Skeletal muscle satellite cell (primary cell): ENCODE data around the gene ADAMTS16.

Experiments
- H3K27me3 ChIP-seq: 2 replicates; pipeline ENCODE4 v1.7.0; 2013; ENCODE audit warnings: low read length; ENCODE audit not compliant: control insufficient read depth, insufficient read depth
- H3K36me3 ChIP-seq: 2 replicates; pipeline ENCODE4 v1.7.0; 2013; ENCODE audit warnings: mild to moderate bottlenecking, control low read depth, low read length; ENCODE audit not compliant: insufficient read depth
- H3K4me1 ChIP-seq: 2 replicates; pipeline ENCODE4 v1.7.0; 2013; ENCODE audit warnings: low read length; ENCODE audit not compliant: control insufficient read depth, insufficient read depth
- H3K4me2 ChIP-seq: 2 replicates; pipeline ENCODE4 v1.7.0; 2013; ENCODE audit warnings: mild to moderate bottlenecking, low read length
- H3K4me3 ChIP-seq: 2 replicates; pipeline ENCODE4 v1.7.0; 2013; ENCODE audit warnings: low read length
- H3K9ac ChIP-seq: 2 replicates; pipeline ENCODE4 v1.7.0; 2013; ENCODE audit warnings: mild to moderate bottlenecking, low read depth, low read length, moderate library complexity
- H3K9me3 ChIP-seq: replicated peaks from 2 replicates; pipeline ENCODE4 v1.7.0; 2013; ENCODE audit warnings: mild to moderate bottlenecking, control low read depth, low read length

The ADAMTS16 gene

DNA sequence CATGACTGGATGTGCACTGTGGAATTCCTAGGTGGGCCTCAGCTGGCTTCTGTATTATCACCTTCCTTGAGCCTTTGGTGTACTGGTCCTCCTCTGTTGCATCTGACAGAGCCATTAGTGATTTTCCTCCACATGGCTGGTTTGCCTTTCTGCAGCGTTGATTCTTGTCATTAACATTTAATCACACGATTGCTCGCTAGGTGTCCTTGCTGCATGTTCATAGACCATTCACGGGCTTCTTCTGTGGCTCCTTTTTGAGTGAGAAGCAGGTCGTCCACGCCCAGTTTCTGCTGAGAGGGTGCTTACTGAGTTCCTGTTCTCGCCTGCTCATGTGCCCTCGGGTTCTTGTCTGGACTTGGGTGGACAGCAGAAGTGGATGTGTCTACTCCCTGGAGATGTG is 29.3 kb downstream of the ADAMTS16 start:
- peaks cover 10% of the 10 kb centered on the region for H3K4me1 ChIP-seq
- no peaks in the 10 kb centered on the region for H3K9me3 ChIP-seq
- H3K36me3 ChIP-seq, result no peaks in the 10 kb centered on the region
- no peak overlapping the region for H3K4me3 ChIP-seq
- H3K4me2 ChIP-seq, result no peak overlapping the region
- H3K27me3 ChIP-seq, result no peaks in the 10 kb centered on the region
- H3K9ac ChIP-seq, result no peak overlapping the region

DNA sequence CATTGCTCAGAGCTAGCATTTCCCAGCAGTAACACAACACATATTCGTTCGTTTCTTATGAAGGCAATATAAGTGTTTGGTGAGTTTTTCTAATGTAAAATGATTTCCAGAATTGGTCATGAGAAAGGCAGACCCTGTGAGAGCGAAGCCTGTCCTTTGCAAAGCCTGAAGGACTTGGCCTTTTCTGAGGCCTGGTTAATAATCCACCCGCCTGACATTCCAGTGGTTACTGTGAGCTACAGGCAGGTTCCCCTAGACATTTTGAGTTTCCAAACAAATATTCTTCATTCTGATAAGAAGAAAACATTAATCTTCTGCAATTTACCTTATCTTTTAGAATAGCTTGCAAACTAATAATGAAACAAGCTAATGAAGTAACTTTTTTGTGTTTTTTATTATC is 38.0 kb downstream of the ADAMTS16 start:
- Histone ChIP-seq H3K9me3 (no peaks in the 10 kb centered on the region), H3K4me2 (no peak overlapping the region), H3K27me3 (no peaks in the 10 kb centered on the region), H3K9ac (no peak overlapping the region), H3K4me1 (no peaks in the 10 kb centered on the region), H3K36me3 (no peaks in the 10 kb centered on the region), H3K4me3 (no peak overlapping the region)

GRCh38 chr5:5178580-5178979 is 38.5 kb downstream of the ADAMTS16 start:
- Histone ChIP-seq H3K36me3 (no peaks in the 10 kb centered on the region), H3K4me2 (no peak overlapping the region), H3K9ac (no peak overlapping the region), H3K4me3 (no peak overlapping the region), H3K9me3 (no peaks in the 10 kb centered on the region), H3K4me1 (no peaks in the 10 kb centered on the region), H3K27me3 (no peaks in the 10 kb centered on the region)

DNA sequence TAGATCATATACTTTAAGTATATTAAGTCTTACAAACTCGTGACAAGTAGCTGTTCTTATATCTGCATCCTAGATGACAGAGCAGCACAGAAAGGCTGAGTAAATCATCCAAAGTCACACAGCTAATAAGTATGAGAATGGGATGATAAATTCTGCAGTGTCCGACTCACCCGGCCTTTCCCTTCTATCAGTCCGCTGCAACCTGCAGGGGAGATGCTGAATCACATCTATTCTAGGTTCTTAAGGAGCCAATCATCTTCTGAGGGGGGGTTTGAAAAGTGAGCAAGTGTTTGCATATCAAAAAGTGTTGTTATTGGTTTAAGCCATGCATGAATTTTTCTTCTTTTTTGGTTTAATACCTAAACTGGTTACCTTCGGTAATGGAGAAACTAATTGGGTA is 38.9 kb downstream of the ADAMTS16 start:
- H3K9ac ChIP-seq, result no peak overlapping the region
- H3K4me3 ChIP-seq, result no peak overlapping the region
- no peaks in the 10 kb centered on the region for H3K36me3 ChIP-seq
- H3K9me3 ChIP-seq, result no peaks in the 10 kb centered on the region
- H3K4me2 ChIP-seq, result no peak overlapping the region
- no peaks in the 10 kb centered on the region for H3K27me3 ChIP-seq
- no peaks in the 10 kb centered on the region for H3K4me1 ChIP-seq

- Histone ChIP-seq H3K4me1 (no peaks in the 10 kb centered on the region), H3K4me3 (no peak overlapping the region), H3K27me3 (no peaks in the 10 kb centered on the region), H3K36me3 (no peaks in the 10 kb centered on the region), H3K9me3 (no peaks in the 10 kb centered on the region), H3K4me2 (no peak overlapping the region), H3K9ac (no peak overlapping the region)
These were observed 39.5 kb downstream of the ADAMTS16 start for GRCh38 chr5:5179597-5179996.

DNA sequence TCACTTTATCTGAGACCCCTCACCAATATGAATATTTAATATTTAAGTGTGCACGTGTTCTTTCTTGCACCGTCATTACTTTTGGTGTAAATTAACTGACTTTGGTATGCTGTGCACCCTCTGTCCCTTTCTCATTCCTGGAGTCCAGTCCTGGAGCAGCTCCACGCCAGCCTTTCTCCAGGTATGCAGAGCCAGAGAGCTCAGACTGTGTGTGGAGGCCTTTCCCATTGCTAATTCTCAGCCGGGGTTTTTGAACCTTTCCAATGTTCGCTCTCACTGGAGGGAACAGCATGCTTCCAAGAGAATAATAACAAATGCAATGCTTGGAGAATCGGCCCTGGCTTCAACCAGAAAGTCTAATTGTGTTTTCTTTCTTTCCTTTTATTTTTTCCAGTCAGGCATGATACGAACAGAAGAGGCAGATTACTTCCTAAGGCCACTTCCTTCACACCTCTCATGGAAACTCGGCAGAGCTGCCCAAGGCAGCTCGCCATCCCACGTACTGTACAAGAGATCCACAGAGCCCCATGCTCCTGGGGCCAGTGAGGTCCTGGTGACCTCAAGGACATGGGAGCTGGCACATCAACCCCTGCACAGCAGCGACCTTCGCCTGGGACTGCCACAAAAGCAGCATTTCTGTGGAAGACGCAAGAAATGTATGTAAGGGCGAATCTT is 41.7 kb downstream of the ADAMTS16 start:
- H3K36me3 ChIP-seq, result no peaks in the 10 kb centered on the region
- H3K4me2 ChIP-seq, result no peak overlapping the region
- H3K27me3 ChIP-seq, result no peaks in the 10 kb centered on the region
- no peak overlapping the region for H3K9ac ChIP-seq
- H3K9me3 ChIP-seq, result no peaks in the 10 kb centered on the region
- H3K4me3 ChIP-seq, result no peak overlapping the region
- no peaks in the 10 kb centered on the region for H3K4me1 ChIP-seq

- no peaks in the 10 kb centered on the region for H3K36me3 ChIP-seq
- H3K9ac ChIP-seq, result no peak overlapping the region
- no peak overlapping the region for H3K4me3 ChIP-seq
- H3K27me3 ChIP-seq, result no peaks in the 10 kb centered on the region
- no peaks in the 10 kb centered on the region for H3K9me3 ChIP-seq
- no peak overlapping the region for H3K4me2 ChIP-seq
- H3K4me1 ChIP-seq, result no peaks in the 10 kb centered on the region
These were observed 42.5 kb downstream of the ADAMTS16 start for GRCh38 chr5:5182508-5183188.

GRCh38 chr5:5183189-5183699 is 43.1 kb downstream of the ADAMTS16 start:
- Histone ChIP-seq H3K4me3 (no peak overlapping the region), H3K27me3 (no peaks in the 10 kb centered on the region), H3K36me3 (no peaks in the 10 kb centered on the region), H3K4me1 (no peaks in the 10 kb centered on the region), H3K9ac (no peak overlapping the region), H3K9me3 (no peaks in the 10 kb centered on the region), H3K4me2 (no peak overlapping the region)

DNA sequence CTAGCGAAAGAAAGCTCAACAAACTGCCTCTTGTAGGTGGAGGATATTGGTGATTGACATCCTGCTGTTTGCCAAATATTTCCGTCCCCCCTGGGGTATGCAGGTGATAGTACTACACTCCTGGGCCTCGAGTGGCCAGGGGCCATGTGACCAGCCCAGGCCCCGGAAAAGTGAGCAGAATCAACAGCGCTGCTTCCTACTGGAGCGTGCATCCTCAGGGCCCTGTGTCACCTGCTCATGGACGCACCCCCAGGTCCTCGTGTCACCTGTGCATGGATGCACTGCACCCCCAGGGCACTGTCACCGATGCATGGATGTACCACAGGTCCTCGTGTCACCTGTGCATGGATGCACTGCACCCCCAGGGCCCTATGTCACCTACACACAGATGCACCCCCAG is 43.8 kb downstream of the ADAMTS16 start:
- Histone ChIP-seq H3K27me3 (no peaks in the 10 kb centered on the region), H3K4me1 (no peaks in the 10 kb centered on the region), H3K4me2 (no peak overlapping the region), H3K4me3 (no peak overlapping the region), H3K36me3 (no peaks in the 10 kb centered on the region), H3K9ac (no peak overlapping the region), H3K9me3 (no peaks in the 10 kb centered on the region)

DNA sequence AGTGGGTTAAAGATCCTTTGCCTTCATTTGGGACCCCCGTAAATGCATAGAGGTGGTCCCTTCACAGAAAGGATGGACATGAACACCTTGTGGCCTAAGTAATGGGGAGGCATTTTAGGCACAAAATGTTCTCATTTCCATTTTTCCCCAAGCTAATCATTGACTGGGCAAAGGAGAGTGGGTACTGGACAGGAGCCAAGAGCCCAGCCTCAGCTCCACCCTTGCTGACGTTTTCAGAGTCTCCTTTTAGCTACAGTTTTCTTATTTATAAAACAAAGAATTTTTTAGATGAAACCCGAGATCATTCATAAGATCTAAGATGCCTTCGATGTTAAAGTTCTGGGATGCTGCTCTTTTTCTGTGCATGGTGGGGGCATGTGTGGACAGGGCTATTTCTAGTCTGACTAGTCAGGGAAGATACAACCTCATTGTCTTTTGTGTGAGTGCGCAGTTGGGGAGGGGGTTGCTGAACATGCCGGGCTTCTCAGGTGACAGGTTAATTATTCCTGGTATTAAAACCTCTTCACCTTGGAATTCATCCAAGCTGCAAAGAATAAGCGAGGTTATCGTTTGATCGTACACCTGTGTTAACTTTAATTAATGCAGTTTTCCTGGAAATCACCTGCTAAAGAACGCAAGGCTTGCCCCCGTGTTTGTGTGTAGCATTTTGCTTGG is 48.4 kb downstream of the ADAMTS16 start:
- Histone ChIP-seq H3K9ac (no peak overlapping the region), H3K4me1 (no peaks in the 10 kb centered on the region), H3K4me3 (no peak overlapping the region), H3K27me3 (no peaks in the 10 kb centered on the region), H3K36me3 (no peaks in the 10 kb centered on the region), H3K4me2 (no peak overlapping the region), H3K9me3 (no peaks in the 10 kb centered on the region)

GRCh38 chr5:5189051-5189430 is 48.9 kb downstream of the ADAMTS16 start:
- no peak overlapping the region for H3K4me2 ChIP-seq
- H3K27me3 ChIP-seq, result no peaks in the 10 kb centered on the region
- H3K9ac ChIP-seq, result no peak overlapping the region
- H3K4me3 ChIP-seq, result no peak overlapping the region
- H3K9me3 ChIP-seq, result no peaks in the 10 kb centered on the region
- H3K36me3 ChIP-seq, result no peaks in the 10 kb centered on the region
- no peaks in the 10 kb centered on the region for H3K4me1 ChIP-seq
